ENCODE data around the gene NAALADL1. TPM values are rescaled to one million over a fixed set of nuclear protein-coding genes. Genes with fewer than 3 reads are reported as not detected.

Gene NAALADL1
- total RNA-seq, 1 donor from 2014 or later, result 8.4 TPM

- Histone ChIP-seq H3K4me3 (ENCODE audit: low read length in 3 of 3) (peak within 1 kb of the TSS; percentile 88 to 94 (median 90)), H3K36me3 (ENCODE audit: control insufficient read depth in 3 of 3, insufficient read depth in 3 of 3, low read length in 3 of 3) (peaks cover 0 to 6% (median 4%) of the 10 kb centered on the region in 3 donors), H3K27ac (ENCODE audit: low read depth, low read length) (peak within 1 kb of the TSS; percentile 88), H3K9me3 (ENCODE audit: control insufficient read depth in 3 of 3, low read length in 3 of 3) (no peaks in the 10 kb centered on the region), H3K27me3 (ENCODE audit: control insufficient read depth in 3 of 3, insufficient read depth in 3 of 3, low read length in 3 of 3) (no peaks in the 10 kb centered on the region), H3K9ac (ENCODE audit: low read depth in 1 of 3, low read length in 3 of 3) (peak within 1 kb of the TSS; percentile 77 to 88 (median 87)), H3K4me1 (ENCODE audit: control insufficient read depth in 3 of 3, insufficient read depth in 3 of 3, low read length in 3 of 3) (peaks cover 12 to 27% (median 21%) of the 10 kb centered on the region in 3 donors)
These were observed 37.8 kb upstream of the NAALADL1 start, which contains the start of gene VPS51 for GRCh38 chr11:65095974-65096806. Gene VPS51 (plus strand): TSS chr11:65096214. CDS start chr11:65096251, 37 bp downstream.

DNA sequence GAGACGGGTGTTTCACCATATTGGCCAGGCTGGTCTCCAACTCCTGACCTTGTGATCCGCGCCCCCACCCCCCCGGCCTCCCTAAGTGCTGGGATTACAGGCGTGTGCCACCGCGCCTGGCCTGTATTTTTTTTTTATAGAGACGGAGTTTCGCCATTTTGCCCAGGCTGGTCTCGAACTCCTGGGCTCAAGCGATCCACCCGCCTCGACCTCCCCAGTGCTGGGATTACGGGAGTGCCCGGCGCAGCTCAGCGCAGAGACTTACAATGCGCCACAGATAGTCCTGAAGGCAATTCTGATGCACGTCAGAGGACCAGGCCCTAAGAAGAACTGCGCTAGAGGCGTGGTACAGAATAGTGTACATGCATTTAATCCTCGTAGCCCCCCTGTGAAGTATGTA, 37.1 kb upstream of the NAALADL1 start:
- Histone ChIP-seq H3K4me3 (ENCODE audit: low read length in 3 of 3) (peak overlapping the region; percentile 88 to 94 (median 90)), H3K4me1 (ENCODE audit: control insufficient read depth in 3 of 3, insufficient read depth in 3 of 3, low read length in 3 of 3) (peaks cover 12 to 27% (median 19%) of the 10 kb centered on the region in 3 donors), H3K9ac (ENCODE audit: low read depth in 1 of 3, low read length in 3 of 3) (peak overlapping the region in 2 of 3 donors; percentile 75 to 88), H3K9me3 (ENCODE audit: control insufficient read depth in 3 of 3, low read length in 3 of 3) (no peaks in the 10 kb centered on the region), H3K36me3 (ENCODE audit: control insufficient read depth in 3 of 3, insufficient read depth in 3 of 3, low read length in 3 of 3) (peaks cover 0 to 6% (median 4%) of the 10 kb centered on the region in 3 donors), H3K27ac (ENCODE audit: low read depth, low read length) (peak overlapping the region; percentile 88), H3K27me3 (ENCODE audit: control insufficient read depth in 3 of 3, insufficient read depth in 3 of 3, low read length in 3 of 3) (no peaks in the 10 kb centered on the region)

DNA sequence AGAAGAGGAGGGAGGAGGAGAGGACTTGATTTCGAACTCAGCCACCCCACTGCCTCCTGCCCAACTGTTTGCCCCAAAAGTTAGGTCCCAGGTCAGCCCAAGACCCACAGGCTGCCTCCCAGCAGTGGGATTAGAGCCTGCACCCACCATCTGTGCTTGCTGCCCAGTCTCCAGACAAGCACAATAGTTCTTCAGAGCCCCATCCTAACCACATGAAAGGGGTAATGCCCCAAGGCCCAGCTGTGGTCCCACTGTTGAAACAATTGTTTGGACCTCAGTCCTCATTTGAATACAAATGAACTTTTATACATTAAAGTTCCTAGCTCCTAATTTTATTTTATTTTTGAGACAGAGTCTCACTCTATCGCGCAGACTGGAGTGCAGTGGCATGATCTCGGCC, 32.3 kb upstream of the NAALADL1 start:
- Histone ChIP-seq H3K9ac (ENCODE audit: low read depth in 1 of 3, low read length in 3 of 3) (no peak overlapping the region), H3K9me3 (ENCODE audit: control insufficient read depth in 3 of 3, low read length in 3 of 3) (no peaks in the 10 kb centered on the region), H3K27me3 (ENCODE audit: control insufficient read depth in 3 of 3, insufficient read depth in 3 of 3, low read length in 3 of 3) (no peaks in the 10 kb centered on the region), H3K4me1 (ENCODE audit: control insufficient read depth in 3 of 3, insufficient read depth in 3 of 3, low read length in 3 of 3) (peaks cover 1 to 4% (median 2%) of the 10 kb centered on the region in 3 donors), H3K4me3 (ENCODE audit: low read length in 3 of 3) (no peak overlapping the region), H3K36me3 (ENCODE audit: control insufficient read depth in 3 of 3, insufficient read depth in 3 of 3, low read length in 3 of 3) (peaks cover 24 to 32% (median 29%) of the 10 kb centered on the region in 3 donors), H3K27ac (ENCODE audit: low read depth, low read length) (no peak overlapping the region)

GRCh38 chr11:65089621-65090020, 31.3 kb upstream of the NAALADL1 start:
- peaks cover 31 to 37% (median 32%) of the 10 kb centered on the region in 3 donors for H3K36me3 ChIP-seq (ENCODE audit: control insufficient read depth in 3 of 3, insufficient read depth in 3 of 3, low read length in 3 of 3)
- no peaks in the 10 kb centered on the region for H3K9me3 ChIP-seq (ENCODE audit: control insufficient read depth in 3 of 3, low read length in 3 of 3)
- no peak overlapping the region for H3K27ac ChIP-seq (ENCODE audit: low read depth, low read length)
- no peak overlapping the region for H3K4me3 ChIP-seq (ENCODE audit: low read length in 3 of 3)
- peaks cover 9 to 12% (median 11%) of the 10 kb centered on the region in 3 donors for H3K4me1 ChIP-seq (ENCODE audit: control insufficient read depth in 3 of 3, insufficient read depth in 3 of 3, low read length in 3 of 3)
- no peak overlapping the region for H3K9ac ChIP-seq (ENCODE audit: low read depth in 1 of 3, low read length in 3 of 3)
- H3K27me3 ChIP-seq (ENCODE audit: control insufficient read depth in 3 of 3, insufficient read depth in 3 of 3, low read length in 3 of 3), result no peaks in the 10 kb centered on the region

GRCh38 chr11:65087827-65088226, 29.5 kb upstream of the NAALADL1 start:
- H3K36me3 ChIP-seq (ENCODE audit: control insufficient read depth in 3 of 3, insufficient read depth in 3 of 3, low read length in 3 of 3), result peaks cover 31 to 37% (median 32%) of the 10 kb centered on the region in 3 donors
- no peak overlapping the region for H3K4me3 ChIP-seq (ENCODE audit: low read length in 3 of 3)
- H3K9ac ChIP-seq (ENCODE audit: low read depth in 1 of 3, low read length in 3 of 3), result no peak overlapping the region

DNA sequence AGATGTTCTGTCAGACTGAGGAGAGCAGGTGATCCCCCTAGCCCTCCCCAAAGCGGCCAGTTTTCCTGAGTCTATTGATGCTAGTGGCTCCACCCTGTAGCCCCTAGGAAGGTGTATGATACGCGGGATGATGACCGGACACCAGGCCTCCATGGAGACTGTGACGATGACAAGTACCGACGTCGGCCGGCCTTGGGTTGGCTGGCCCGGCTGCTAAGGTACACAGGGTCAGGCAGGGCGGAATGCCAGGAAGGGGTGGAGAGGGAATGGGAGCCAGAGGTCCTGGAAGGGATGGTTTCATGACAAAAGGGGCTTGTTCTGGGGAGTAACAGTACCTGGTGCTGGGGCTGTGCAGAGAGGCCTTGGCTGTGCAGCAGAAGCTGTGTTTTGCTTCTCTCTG, 28.9 kb upstream of the NAALADL1 start:
- Histone ChIP-seq H3K27ac (ENCODE audit: low read depth, low read length) (no peak overlapping the region), H3K36me3 (ENCODE audit: control insufficient read depth in 3 of 3, insufficient read depth in 3 of 3, low read length in 3 of 3) (peaks cover 31 to 37% (median 32%) of the 10 kb centered on the region in 3 donors), H3K4me3 (ENCODE audit: low read length in 3 of 3) (no peak overlapping the region), H3K9me3 (ENCODE audit: control insufficient read depth in 3 of 3, low read length in 3 of 3) (no peaks in the 10 kb centered on the region), H3K9ac (ENCODE audit: low read depth in 1 of 3, low read length in 3 of 3) (no peak overlapping the region), H3K27me3 (ENCODE audit: control insufficient read depth in 3 of 3, insufficient read depth in 3 of 3, low read length in 3 of 3) (no peaks in the 10 kb centered on the region), H3K4me1 (ENCODE audit: control insufficient read depth in 3 of 3, insufficient read depth in 3 of 3, low read length in 3 of 3) (peaks cover 20 to 23% (median 21%) of the 10 kb centered on the region in 3 donors)

More at GRCh38 chr11:65087827-65088226, 29.5 kb upstream of the NAALADL1 start:
- Histone ChIP-seq H3K9me3 (ENCODE audit: control insufficient read depth in 3 of 3, low read length in 3 of 3) (no peaks in the 10 kb centered on the region), H3K27ac (ENCODE audit: low read depth, low read length) (no peak overlapping the region), H3K27me3 (ENCODE audit: control insufficient read depth in 3 of 3, insufficient read depth in 3 of 3, low read length in 3 of 3) (no peaks in the 10 kb centered on the region), H3K4me1 (ENCODE audit: control insufficient read depth in 3 of 3, insufficient read depth in 3 of 3, low read length in 3 of 3) (peaks cover 20 to 23% (median 21%) of the 10 kb centered on the region in 3 donors)

DNA sequence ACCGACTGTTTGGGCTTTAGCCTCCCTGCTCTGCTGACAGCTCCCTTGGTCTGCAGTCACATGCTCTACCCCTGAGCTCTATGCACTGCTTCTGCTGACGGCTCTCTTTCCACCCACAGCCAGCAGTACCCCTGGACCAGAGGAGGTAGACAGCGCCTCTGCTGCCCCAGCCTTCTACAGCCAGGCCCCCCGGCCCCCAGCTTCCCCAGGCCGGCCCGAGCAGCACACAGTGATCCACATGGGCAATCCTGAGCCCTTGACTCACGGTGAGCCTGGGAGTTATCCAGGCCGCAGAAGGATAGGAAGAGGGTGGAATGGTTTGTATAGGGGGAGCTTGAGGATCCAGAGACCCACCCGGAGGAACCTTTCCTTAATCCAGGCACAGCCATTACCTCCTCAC, 28.5 kb upstream of the NAALADL1 start:
- H3K27me3 ChIP-seq (ENCODE audit: control insufficient read depth in 3 of 3, insufficient read depth in 3 of 3, low read length in 3 of 3), result no peaks in the 10 kb centered on the region
- peaks cover 31 to 37% (median 32%) of the 10 kb centered on the region in 3 donors for H3K36me3 ChIP-seq (ENCODE audit: control insufficient read depth in 3 of 3, insufficient read depth in 3 of 3, low read length in 3 of 3)
- no peak overlapping the region for H3K9ac ChIP-seq (ENCODE audit: low read depth in 1 of 3, low read length in 3 of 3)

DNA sequence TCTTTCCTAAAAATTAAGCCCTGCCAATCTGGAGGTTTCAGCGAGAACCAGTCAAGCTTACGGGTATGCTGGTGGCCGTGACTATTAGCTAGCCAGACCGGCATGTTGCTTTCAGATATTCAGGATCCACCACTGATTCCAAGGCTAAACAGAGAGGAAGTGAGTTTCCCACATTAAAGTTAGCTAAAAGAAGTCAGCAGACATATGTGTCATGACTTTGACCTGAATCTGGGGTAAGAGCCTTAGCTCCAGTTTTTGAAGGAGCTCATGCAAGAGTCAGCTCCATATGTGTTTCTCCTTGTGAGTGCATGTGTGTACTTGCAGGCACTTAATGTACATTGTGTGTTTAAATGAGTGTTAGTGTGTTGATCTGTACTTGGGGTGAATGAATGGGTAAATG, 27.1 kb upstream of the NAALADL1 start:
- H3K27me3 ChIP-seq (ENCODE audit: control insufficient read depth in 3 of 3, insufficient read depth in 3 of 3, low read length in 3 of 3), result no peaks in the 10 kb centered on the region
- peaks cover 20 to 23% (median 21%) of the 10 kb centered on the region in 3 donors for H3K4me1 ChIP-seq (ENCODE audit: control insufficient read depth in 3 of 3, insufficient read depth in 3 of 3, low read length in 3 of 3)
- no peaks in the 10 kb centered on the region for H3K9me3 ChIP-seq (ENCODE audit: control insufficient read depth in 3 of 3, low read length in 3 of 3)
- H3K27ac ChIP-seq (ENCODE audit: low read depth, low read length), result no peak overlapping the region
- H3K9ac ChIP-seq (ENCODE audit: low read depth in 1 of 3, low read length in 3 of 3), result peak overlapping the region in 1 of 3 donors; percentile 14
- no peak overlapping the region for H3K4me3 ChIP-seq (ENCODE audit: low read length in 3 of 3)
- H3K36me3 ChIP-seq (ENCODE audit: control insufficient read depth in 3 of 3, insufficient read depth in 3 of 3, low read length in 3 of 3), result peaks cover 31 to 37% (median 32%) of the 10 kb centered on the region in 3 donors

More for the DNA sequence above, 28.5 kb upstream of the NAALADL1 start:
- Histone ChIP-seq H3K27ac (ENCODE audit: low read depth, low read length) (no peak overlapping the region), H3K4me3 (ENCODE audit: low read length in 3 of 3) (no peak overlapping the region), H3K4me1 (ENCODE audit: control insufficient read depth in 3 of 3, insufficient read depth in 3 of 3, low read length in 3 of 3) (peaks cover 20 to 23% (median 21%) of the 10 kb centered on the region in 3 donors), H3K9me3 (ENCODE audit: control insufficient read depth in 3 of 3, low read length in 3 of 3) (no peaks in the 10 kb centered on the region)

GRCh38 chr11:65084598-65085375, 26.4 kb upstream of the NAALADL1 start:
- Histone ChIP-seq H3K27ac (ENCODE audit: low read depth, low read length) (peak overlapping the region; percentile 86), H3K9me3 (ENCODE audit: control insufficient read depth in 3 of 3, low read length in 3 of 3) (no peaks in the 10 kb centered on the region), H3K4me3 (ENCODE audit: low read length in 3 of 3) (peak overlapping the region; percentile 92), H3K9ac (ENCODE audit: low read depth in 1 of 3, low read length in 3 of 3) (peak overlapping the region; percentile 74 to 86 (median 86)), H3K4me1 (ENCODE audit: control insufficient read depth in 3 of 3, insufficient read depth in 3 of 3, low read length in 3 of 3) (peaks cover 20 to 23% (median 21%) of the 10 kb centered on the region in 3 donors), H3K27me3 (ENCODE audit: control insufficient read depth in 3 of 3, insufficient read depth in 3 of 3, low read length in 3 of 3) (no peaks in the 10 kb centered on the region), H3K36me3 (ENCODE audit: control insufficient read depth in 3 of 3, insufficient read depth in 3 of 3, low read length in 3 of 3) (peaks cover 31 to 37% (median 32%) of the 10 kb centered on the region in 3 donors)
